EL (cell line): ENCODE data around the gene ANKS1A.
"Not testable (repeated sequence)": the region's sequence is repeated elsewhere in the genome, so short reads cannot be mapped to it uniquely, and the experiment has no call there.

Source experiments
- DNase-seq: peaks from one replicate; pipeline ENCODE4 v3.0.0-alpha.2; 2016

The ANKS1A gene

GRCh38 chr6:34924831-34925625, 36.0 kb downstream of the ANKS1A start:
- no peak for DNase-seq

GRCh38 chr6:34926655-34927054, 37.6 kb downstream of the ANKS1A start:
- peak; percentile 64 for DNase-seq

GRCh38 chr6:34928220-34928619, 39.2 kb downstream of the ANKS1A start:
- DNase-seq: no peak

- DNase-seq: no peak
Observed at GRCh38 chr6:34928695-34929094, 39.6 kb downstream of the ANKS1A start.

DNA sequence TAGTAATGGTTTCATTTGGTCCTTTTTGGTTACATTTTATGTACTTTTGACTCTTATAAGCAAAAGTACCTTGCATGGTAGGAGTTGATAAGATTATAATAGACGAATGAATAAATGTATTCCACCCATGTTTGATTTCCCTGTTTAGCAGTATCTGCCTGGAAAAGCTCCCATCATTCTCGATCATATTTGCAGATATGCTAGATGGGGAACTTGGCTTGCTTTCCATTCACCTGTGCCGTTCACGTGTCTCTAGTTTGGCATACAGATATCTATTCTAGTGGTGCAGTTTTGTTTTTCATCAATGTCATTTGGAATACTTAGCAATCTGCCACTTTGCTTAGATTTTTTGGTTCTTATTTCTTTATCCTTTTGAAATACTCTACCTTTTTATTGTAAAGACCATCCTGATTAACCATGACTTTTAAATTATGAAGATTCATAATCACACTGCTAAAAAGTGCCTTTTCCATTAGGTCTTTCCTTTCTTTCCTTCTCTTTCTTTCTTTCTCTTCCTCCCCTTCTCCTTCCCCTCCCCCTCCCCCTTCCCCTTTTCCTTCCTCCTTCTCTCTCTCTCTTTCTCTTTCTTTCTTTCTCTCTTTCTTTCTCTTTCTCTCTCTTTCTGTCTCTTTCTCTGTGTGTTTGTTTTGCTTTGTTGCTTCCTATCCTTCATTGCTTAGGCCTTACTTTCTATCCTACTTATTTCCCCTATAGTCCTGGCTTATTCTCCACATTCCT, 40.4 kb downstream of the ANKS1A start:
- no peak for DNase-seq

GRCh38 chr6:34930221-34930620, 41.2 kb downstream of the ANKS1A start:
- no peak for DNase-seq

DNA sequence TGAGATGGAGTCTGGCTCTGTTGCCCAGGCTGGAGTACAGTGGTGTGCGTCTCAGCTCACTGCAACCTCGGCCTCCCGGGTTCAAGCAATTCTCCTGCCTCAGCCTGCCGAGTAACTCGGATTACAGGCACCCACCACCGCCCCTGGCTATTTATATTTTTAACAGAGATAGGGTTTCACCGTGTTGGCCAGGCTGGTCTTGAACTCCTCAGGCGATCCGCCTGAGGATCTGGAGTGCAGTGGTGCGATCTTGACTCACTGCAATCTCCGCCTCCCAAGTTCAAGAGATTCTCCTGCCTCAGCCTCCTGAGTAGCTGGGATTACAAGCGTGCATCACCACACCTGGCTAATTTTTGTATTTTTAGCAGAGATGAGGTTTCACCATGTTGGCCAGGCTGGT, 43.1 kb downstream of the ANKS1A start:
- not testable (repeated sequence) for DNase-seq

DNA sequence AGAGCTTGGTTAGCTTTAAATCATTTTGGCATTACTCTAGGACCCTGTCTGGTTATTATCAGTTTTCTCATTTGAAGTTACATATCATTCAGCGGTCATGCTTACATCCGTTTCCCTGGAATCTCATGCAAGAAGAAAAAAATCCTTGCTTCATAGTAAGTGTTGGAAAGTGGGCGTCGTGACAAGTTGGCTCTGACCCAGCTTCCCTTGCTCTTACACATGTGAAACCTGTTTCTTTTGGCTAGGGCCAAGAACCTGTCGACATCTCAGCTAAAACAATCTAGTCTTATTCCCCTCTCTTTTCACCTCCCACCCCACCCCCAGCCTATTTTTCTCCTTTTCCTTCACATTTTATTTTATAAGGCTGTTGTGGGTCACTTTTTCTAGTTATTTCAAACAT, 45.5 kb downstream of the ANKS1A start:
- no peak for DNase-seq

DNA sequence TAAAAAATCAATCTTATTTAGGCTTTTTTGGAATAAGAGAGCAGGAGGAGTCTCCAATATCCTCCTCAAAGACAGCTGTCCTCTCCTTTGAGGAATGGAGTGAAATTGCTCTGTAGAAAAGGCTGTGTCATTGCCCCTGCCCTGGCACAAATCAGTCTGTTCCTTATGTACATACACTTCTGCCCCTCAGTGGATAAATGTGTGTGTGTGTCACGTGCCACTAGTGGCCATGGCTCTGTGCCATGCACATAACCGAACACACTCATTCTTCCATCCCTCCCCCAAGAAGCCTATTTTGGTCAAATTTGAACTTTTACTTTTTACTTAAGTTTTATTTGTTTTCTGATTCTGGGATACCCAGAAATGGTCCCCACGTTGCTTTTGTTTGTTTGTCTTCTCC, 49.2 kb downstream of the ANKS1A start:
- DNase-seq: no peak

DNA sequence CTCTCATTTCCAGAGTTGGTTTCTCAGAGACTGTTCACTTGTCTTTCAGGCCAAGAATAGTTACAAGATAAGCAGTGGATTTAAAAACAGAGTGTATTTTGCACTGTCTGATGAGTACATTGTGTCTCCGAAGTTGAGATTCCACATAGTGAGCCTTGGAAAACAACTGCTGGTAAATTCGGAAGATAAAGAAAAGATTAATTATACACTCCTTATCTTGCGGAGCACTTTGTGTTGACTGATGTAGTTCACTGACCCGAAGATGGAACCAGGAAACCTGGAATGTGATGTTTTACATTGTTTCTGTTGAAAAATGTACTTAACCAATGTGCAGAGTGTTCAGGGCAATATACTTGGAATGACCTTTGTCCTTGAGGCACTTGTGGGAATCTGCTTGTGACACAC, 51.0 kb downstream of the ANKS1A start:
- no peak for DNase-seq

GRCh38 chr6:34941421-34941820, 52.4 kb downstream of the ANKS1A start:
- no peak for DNase-seq

- DNase-seq: no peak
Observed at GRCh38 chr6:34945317-34945716, 56.3 kb downstream of the ANKS1A start.

DNA sequence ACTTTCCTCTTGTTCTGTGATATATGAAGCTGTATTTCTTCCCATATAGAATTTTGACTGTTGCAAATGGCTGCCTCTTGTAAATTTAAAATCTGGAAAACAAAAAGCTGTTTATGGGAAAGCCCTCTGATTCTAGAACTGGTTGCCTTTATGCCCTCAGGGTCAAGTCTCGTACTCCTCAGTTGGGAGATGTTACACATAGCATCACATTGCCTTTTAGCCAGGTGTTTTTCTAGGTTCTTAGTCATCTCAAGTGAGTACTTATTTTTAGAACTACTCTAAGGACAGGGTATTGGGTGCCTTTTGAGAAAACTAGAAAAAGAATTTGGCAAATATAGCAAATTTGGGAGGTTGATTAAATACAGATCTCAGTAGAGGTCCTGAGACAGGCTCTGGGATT, 58.5 kb downstream of the ANKS1A start:
- no peak for DNase-seq

DNA sequence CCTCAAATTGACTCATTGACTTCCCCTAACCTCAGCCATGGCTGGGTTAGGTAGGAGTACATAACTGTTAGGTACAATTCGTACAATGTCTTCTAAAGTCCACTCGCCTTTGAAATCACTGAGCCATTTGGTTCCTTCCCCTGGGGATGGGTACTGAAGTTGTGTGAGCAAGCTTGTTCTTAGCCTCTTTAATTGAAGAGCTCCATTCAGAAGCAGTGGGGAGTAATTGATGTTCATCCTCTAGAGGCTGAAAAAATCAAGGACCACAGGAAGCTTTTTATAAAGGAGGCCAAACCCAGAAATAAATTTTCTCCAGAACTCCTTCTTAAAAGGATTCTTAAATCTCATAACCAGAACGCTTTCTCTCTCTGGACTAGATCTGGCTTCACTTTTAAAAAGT, 60.6 kb downstream of the ANKS1A start:
- no peak for DNase-seq

- no peak for DNase-seq
Observed at GRCh38 chr6:34950849-34951248, 61.8 kb downstream of the ANKS1A start.

GRCh38 chr6:34951731-34952130, 62.7 kb downstream of the ANKS1A start:
- DNase-seq: no peak

DNA sequence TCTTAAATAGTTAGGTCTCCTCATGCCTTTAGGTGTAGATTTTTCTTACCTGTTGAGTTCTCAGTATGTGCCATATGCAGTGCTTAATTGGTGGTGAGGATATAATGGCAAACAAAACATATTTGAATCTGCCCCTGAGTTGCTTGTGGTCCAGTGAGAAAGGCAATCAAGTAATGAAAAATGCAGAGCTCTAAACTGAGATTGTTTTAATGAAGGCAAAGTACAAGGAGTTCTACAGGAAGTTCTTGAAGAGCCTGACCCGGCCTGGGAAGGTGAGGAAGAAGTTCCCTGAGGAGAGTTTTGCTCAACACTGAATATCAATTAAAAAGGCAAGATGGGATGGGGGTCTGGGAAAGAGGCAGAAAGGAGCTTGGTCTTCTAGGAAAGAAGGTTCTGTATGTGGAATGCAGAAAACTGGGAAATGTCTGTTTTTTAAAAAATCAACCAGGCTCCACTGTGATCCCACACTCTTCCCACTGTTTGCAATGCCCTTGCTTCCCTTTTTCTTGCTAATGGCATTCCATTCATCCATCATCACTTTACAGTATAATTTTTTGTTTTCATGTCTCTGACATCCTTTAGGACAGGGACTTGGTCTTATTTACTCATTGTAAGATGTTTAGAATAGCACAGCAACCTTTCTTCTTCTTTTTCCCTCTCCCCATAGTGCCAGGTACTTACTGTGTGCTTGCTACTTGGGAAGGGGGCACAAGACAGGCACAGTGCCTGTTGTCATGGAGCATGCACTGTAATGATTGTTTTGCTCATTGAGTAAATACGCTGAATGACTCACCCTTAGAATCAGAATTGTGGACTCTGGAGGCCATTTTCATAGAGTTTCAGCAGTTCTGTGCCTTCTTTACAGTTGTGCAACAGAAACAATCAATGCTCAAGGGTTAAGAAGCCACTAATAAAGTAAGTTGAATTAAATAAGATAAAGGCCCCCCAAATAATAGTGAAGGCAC, 64.3 kb downstream of the ANKS1A start:
- peak; percentile 59 for DNase-seq

- no peak for DNase-seq
Observed at GRCh38 chr6:34955442-34955841, 66.4 kb downstream of the ANKS1A start.

DNA sequence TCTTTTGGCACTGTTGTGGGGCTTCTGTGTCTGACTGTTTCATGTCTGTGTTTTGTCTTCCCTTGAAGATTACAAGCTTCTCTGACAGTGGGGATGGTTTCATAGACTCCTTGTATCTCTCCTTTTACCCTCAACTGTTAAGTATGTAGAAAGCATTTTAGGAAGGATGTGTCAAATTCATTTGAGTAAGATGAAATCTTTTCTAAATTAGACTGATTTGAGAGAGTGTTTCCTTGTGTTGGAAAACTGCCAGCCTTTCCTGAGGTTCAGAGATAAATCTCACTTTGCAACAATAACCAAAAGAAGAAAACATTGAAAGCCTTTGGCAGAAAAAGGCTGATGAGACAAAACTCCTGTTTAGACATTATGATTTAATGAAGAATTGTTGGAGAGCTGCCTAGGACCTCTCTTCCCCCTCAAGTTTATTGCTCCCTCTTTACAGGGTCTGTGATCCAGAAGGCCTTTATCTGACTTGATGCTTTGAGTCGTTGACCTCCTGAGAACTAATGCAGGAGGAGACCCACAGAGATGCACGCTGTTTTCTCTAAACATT, 68.3 kb downstream of the ANKS1A start:
- DNase-seq: no peak

- DNase-seq: no peak
Observed at GRCh38 chr6:34958734-34959133, 69.7 kb downstream of the ANKS1A start.

DNA sequence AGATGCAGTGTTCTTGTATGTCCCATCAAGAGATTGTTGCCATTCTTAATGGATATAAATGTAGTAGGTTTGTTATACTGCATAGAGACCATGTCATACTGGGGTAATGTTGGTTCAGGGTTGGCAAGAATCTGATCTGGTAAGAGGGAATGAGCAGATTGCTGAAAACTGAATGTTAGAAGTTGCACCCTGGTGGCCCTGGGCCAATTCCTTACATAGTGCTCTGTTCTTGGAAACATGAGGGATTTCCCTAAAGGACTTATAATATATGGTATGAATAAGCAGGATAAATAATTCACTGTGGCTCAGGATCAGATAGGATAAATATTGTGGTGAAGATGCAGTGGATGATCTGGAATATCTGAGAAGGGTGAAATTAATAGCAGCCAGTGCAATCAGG, 70.2 kb downstream of the ANKS1A start:
- DNase-seq: no peak

DNA sequence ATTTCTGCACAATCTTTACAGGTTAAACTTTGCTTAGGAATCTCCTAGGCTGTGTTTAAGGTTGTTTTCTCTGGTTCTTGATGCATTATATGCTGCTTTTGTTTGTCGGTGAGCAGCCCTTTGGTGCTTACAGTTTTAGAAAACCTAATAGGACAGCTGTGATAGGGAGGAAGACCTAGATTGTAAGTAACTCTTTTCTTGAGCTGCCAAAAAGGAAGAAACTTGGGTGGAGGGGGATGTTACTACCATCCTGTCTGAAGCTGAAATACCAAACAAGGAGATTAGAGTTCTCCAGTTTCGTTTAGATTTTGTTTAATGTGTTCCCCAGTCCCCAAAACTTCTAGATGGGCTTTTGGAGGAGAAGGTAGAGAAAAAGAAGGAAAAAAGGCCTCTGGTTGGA, 72.0 kb downstream of the ANKS1A start:
- DNase-seq: no peak

DNA sequence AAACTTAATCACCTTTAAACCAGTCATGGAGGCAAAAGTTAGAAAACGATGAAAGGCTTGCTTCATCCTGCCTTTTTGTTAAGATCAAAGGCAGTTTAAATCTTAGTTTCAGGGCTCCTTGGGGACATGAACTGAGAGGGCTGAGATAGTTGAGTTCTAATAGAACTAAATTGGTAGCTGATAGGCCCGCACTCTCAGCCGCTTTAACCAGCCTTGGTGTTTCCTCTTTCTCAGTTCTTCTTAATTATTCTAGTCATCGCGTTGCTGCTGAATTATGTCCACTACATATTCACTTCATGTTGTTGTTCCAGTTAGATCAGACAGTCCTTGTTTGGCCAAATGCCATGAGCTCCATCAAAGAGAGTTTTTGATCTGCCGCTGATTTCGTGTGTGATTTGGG, 72.5 kb downstream of the ANKS1A start:
- no peak for DNase-seq
